ENCODE data around the gene SPRR5.

SPRR5 gene

GRCh38 chr1:152946651-152947256 lies at the start of gene SPRR5:
SPRR5 (plus strand) TSS chr1:152947206; CDS start chr1:152948555, 1,349 bp downstream.
- Histone ChIP-seq H3K36me3 (ENCODE audit: control insufficient read depth, insufficient read depth, low read length) (no peaks in the 10 kb centered on the region), H3K4me3 (ENCODE audit: low read length) (no peak within 1 kb of the TSS), H3K27me3 (ENCODE audit: control insufficient read depth, insufficient read depth, low read length) (peaks cover 4% of the 10 kb centered on the region), H3K9me3 (ENCODE audit: control insufficient read depth, low read length) (no peaks in the 10 kb centered on the region), H3K9ac (ENCODE audit: low read length) (no peak within 1 kb of the TSS), H3K4me1 (ENCODE audit: control insufficient read depth, insufficient read depth, low read length) (no peaks in the 10 kb centered on the region)

- Histone ChIP-seq H3K36me3 (ENCODE audit: control insufficient read depth, insufficient read depth, low read length) (no peaks in the 10 kb centered on the region), H3K9me3 (ENCODE audit: control insufficient read depth, low read length) (no peaks in the 10 kb centered on the region), H3K9ac (ENCODE audit: low read length) (no peak overlapping the region), H3K4me1 (ENCODE audit: control insufficient read depth, insufficient read depth, low read length) (no peaks in the 10 kb centered on the region), H3K4me3 (ENCODE audit: low read length) (no peak overlapping the region), H3K27me3 (ENCODE audit: control insufficient read depth, insufficient read depth, low read length) (peaks cover 5% of the 10 kb centered on the region)
Observed at GRCh38 chr1:152899027-152899426, 48.0 kb upstream of the SPRR5 start.

- peaks cover 5% of the 10 kb centered on the region for H3K27me3 ChIP-seq (ENCODE audit: control insufficient read depth, insufficient read depth, low read length)
- no peak overlapping the region for H3K9ac ChIP-seq (ENCODE audit: low read length)
- no peaks in the 10 kb centered on the region for H3K36me3 ChIP-seq (ENCODE audit: control insufficient read depth, insufficient read depth, low read length)
- H3K4me3 ChIP-seq (ENCODE audit: low read length), result no peak overlapping the region
- no peaks in the 10 kb centered on the region for H3K9me3 ChIP-seq (ENCODE audit: control insufficient read depth, low read length)
- H3K4me1 ChIP-seq (ENCODE audit: control insufficient read depth, insufficient read depth, low read length), result no peaks in the 10 kb centered on the region
Observed at GRCh38 chr1:152899883-152900282, 47.1 kb upstream of the SPRR5 start.

GRCh38 chr1:152901631-152902030 lies 45.4 kb upstream of the SPRR5 start:
- Histone ChIP-seq H3K27me3 (ENCODE audit: control insufficient read depth, insufficient read depth, low read length) (peaks cover 5% of the 10 kb centered on the region), H3K4me1 (ENCODE audit: control insufficient read depth, insufficient read depth, low read length) (no peaks in the 10 kb centered on the region), H3K4me3 (ENCODE audit: low read length) (no peak overlapping the region), H3K9me3 (ENCODE audit: control insufficient read depth, low read length) (no peaks in the 10 kb centered on the region), H3K9ac (ENCODE audit: low read length) (no peak overlapping the region), H3K36me3 (ENCODE audit: control insufficient read depth, insufficient read depth, low read length) (no peaks in the 10 kb centered on the region)

- H3K36me3 ChIP-seq (ENCODE audit: control insufficient read depth, insufficient read depth, low read length), result no peaks in the 10 kb centered on the region
Observed at GRCh38 chr1:152902636-152903035, 44.4 kb upstream of the SPRR5 start.

GRCh38 chr1:152904688-152905440 lies 42.1 kb upstream of the SPRR5 start:
- Histone ChIP-seq H3K9me3 (ENCODE audit: control insufficient read depth, low read length) (no peaks in the 10 kb centered on the region), H3K4me3 (ENCODE audit: low read length) (no peak overlapping the region), H3K36me3 (ENCODE audit: control insufficient read depth, insufficient read depth, low read length) (no peaks in the 10 kb centered on the region), H3K9ac (ENCODE audit: low read length) (no peak overlapping the region), H3K4me1 (ENCODE audit: control insufficient read depth, insufficient read depth, low read length) (no peaks in the 10 kb centered on the region), H3K27me3 (ENCODE audit: control insufficient read depth, insufficient read depth, low read length) (peaks cover 10% of the 10 kb centered on the region)

More at GRCh38 chr1:152902636-152903035, 44.4 kb upstream of the SPRR5 start:
- no peaks in the 10 kb centered on the region for H3K4me1 ChIP-seq (ENCODE audit: control insufficient read depth, insufficient read depth, low read length)
- H3K27me3 ChIP-seq (ENCODE audit: control insufficient read depth, insufficient read depth, low read length), result peaks cover 5% of the 10 kb centered on the region
- H3K4me3 ChIP-seq (ENCODE audit: low read length), result no peak overlapping the region
- H3K9ac ChIP-seq (ENCODE audit: low read length), result no peak overlapping the region
- H3K9me3 ChIP-seq (ENCODE audit: control insufficient read depth, low read length), result no peaks in the 10 kb centered on the region

GRCh38 chr1:152906023-152906565 lies 40.9 kb upstream of the SPRR5 start:
- Histone ChIP-seq H3K4me1 (ENCODE audit: control insufficient read depth, insufficient read depth, low read length) (no peaks in the 10 kb centered on the region), H3K36me3 (ENCODE audit: control insufficient read depth, insufficient read depth, low read length) (no peaks in the 10 kb centered on the region), H3K4me3 (ENCODE audit: low read length) (no peak overlapping the region), H3K9me3 (ENCODE audit: control insufficient read depth, low read length) (no peaks in the 10 kb centered on the region), H3K9ac (ENCODE audit: low read length) (no peak overlapping the region), H3K27me3 (ENCODE audit: control insufficient read depth, insufficient read depth, low read length) (peaks cover 10% of the 10 kb centered on the region)

- H3K36me3 ChIP-seq (ENCODE audit: control insufficient read depth, insufficient read depth, low read length), result no peaks in the 10 kb centered on the region
- no peaks in the 10 kb centered on the region for H3K4me1 ChIP-seq (ENCODE audit: control insufficient read depth, insufficient read depth, low read length)
- no peaks in the 10 kb centered on the region for H3K9me3 ChIP-seq (ENCODE audit: control insufficient read depth, low read length)
- no peak within 1 kb of the TSS for H3K9ac ChIP-seq (ENCODE audit: low read length)
- peaks cover 5% of the 10 kb centered on the region for H3K27me3 ChIP-seq (ENCODE audit: control insufficient read depth, insufficient read depth, low read length)
- H3K4me3 ChIP-seq (ENCODE audit: low read length), result no peak within 1 kb of the TSS
Observed at GRCh38 chr1:152907686-152908601, 39.1 kb upstream of the SPRR5 start, which contains the start of gene IVL. IVL (plus strand) TSS chr1:152908546; CDS start chr1:152909798, 1,252 bp downstream.

GRCh38 chr1:152909206-152909605 lies 37.8 kb upstream of the SPRR5 start:
- no peak overlapping the region for H3K9ac ChIP-seq (ENCODE audit: low read length)
- no peaks in the 10 kb centered on the region for H3K9me3 ChIP-seq (ENCODE audit: control insufficient read depth, low read length)
- no peak overlapping the region for H3K4me3 ChIP-seq (ENCODE audit: low read length)
- H3K36me3 ChIP-seq (ENCODE audit: control insufficient read depth, insufficient read depth, low read length), result no peaks in the 10 kb centered on the region
- peaks cover 5% of the 10 kb centered on the region for H3K27me3 ChIP-seq (ENCODE audit: control insufficient read depth, insufficient read depth, low read length)
- H3K4me1 ChIP-seq (ENCODE audit: control insufficient read depth, insufficient read depth, low read length), result no peaks in the 10 kb centered on the region

GRCh38 chr1:152912471-152912870 lies 34.5 kb upstream of the SPRR5 start:
- H3K9me3 ChIP-seq (ENCODE audit: control insufficient read depth, low read length), result no peaks in the 10 kb centered on the region
- H3K4me3 ChIP-seq (ENCODE audit: low read length), result no peak overlapping the region
- H3K4me1 ChIP-seq (ENCODE audit: control insufficient read depth, insufficient read depth, low read length), result no peaks in the 10 kb centered on the region
- no peaks in the 10 kb centered on the region for H3K36me3 ChIP-seq (ENCODE audit: control insufficient read depth, insufficient read depth, low read length)
- peaks cover 5% of the 10 kb centered on the region for H3K27me3 ChIP-seq (ENCODE audit: control insufficient read depth, insufficient read depth, low read length)
- no peak overlapping the region for H3K9ac ChIP-seq (ENCODE audit: low read length)

- Histone ChIP-seq H3K36me3 (ENCODE audit: control insufficient read depth, insufficient read depth, low read length) (no peaks in the 10 kb centered on the region), H3K27me3 (ENCODE audit: control insufficient read depth, insufficient read depth, low read length) (peaks cover 5% of the 10 kb centered on the region), H3K4me3 (ENCODE audit: low read length) (no peak overlapping the region), H3K9ac (ENCODE audit: low read length) (no peak overlapping the region), H3K9me3 (ENCODE audit: control insufficient read depth, low read length) (no peaks in the 10 kb centered on the region), H3K4me1 (ENCODE audit: control insufficient read depth, insufficient read depth, low read length) (no peaks in the 10 kb centered on the region)
Observed at GRCh38 chr1:152912900-152913299, 34.1 kb upstream of the SPRR5 start.
